SW480 (cell line): ENCODE results near the gene EGF.

Source experiments
- DNase-seq: peaks from one replicate; pipeline ENCODE4 v3.0.0-alpha.2; 2016; ENCODE audit warnings: low spot score

EGF gene

GRCh38 chr4:109962401-109962800 is 49.7 kb downstream of the EGF start:
- DNase-seq = no peak

- DNase-seq = no peak
Observed at GRCh38 chr4:109966891-109967481, 54.3 kb downstream of the EGF start.

- DNase-seq = no peak
Observed at GRCh38 chr4:109967798-109968520, 55.3 kb downstream of the EGF start.

- no peak for DNase-seq
Observed at GRCh38 chr4:109969087-109969486, 56.4 kb downstream of the EGF start.

- no peak for DNase-seq
Observed at GRCh38 chr4:109969919-109970318, 57.2 kb downstream of the EGF start.

GRCh38 chr4:109972786-109973528 is 60.3 kb downstream of the EGF start:
- no peak for DNase-seq

- DNase-seq = no peak
Observed at GRCh38 chr4:109973529-109973905, 60.8 kb downstream of the EGF start.

GRCh38 chr4:109976189-109976588 is 63.5 kb downstream of the EGF start:
- DNase-seq = no peak

- peak; percentile 65 for DNase-seq
Observed at GRCh38 chr4:109977854-109978501, 65.3 kb downstream of the EGF start.

- DNase-seq = no peak
Observed at GRCh38 chr4:109978704-109979454, 66.2 kb downstream of the EGF start.

GRCh38 chr4:109979920-109980717 is 67.4 kb downstream of the EGF start:
- no peak for DNase-seq

- no peak for DNase-seq
Observed at GRCh38 chr4:109981936-109982335, 69.3 kb downstream of the EGF start.

GRCh38 chr4:109982521-109982920 is 69.8 kb downstream of the EGF start:
- no peak for DNase-seq

- no peak for DNase-seq
Observed at GRCh38 chr4:109985993-109986974, 73.6 kb downstream of the EGF start.

- DNase-seq = no peak
Observed at GRCh38 chr4:109989044-109989443, 76.4 kb downstream of the EGF start.

GRCh38 chr4:109989618-109990017 is 76.9 kb downstream of the EGF start:
- no peak for DNase-seq

GRCh38 chr4:109990261-109991257 is 77.9 kb downstream of the EGF start:
- no peak for DNase-seq

GRCh38 chr4:109993116-109993515 is 80.4 kb downstream of the EGF start:
- no peak for DNase-seq

GRCh38 chr4:109994415-109994827 is 81.7 kb downstream of the EGF start:
- DNase-seq = peak; percentile 15
